H1 (cell line): ENCODE results near the gene AWAT1. TPM values are rescaled to one million over a fixed set of nuclear protein-coding genes. Genes with fewer than 3 reads are reported as not detected.

Experiments used
- HDAC2 ChIP-seq, 2 experiments: fragments of 300-600 bp in 1 of 2; sonication (generic) in 1 of 2; IDR thresholded peaks; 2 replicates each; pipeline ENCODE4 v1.6.1; 2011 to 2012; ENCODE audit warnings: low read depth in 2 of 2, low read length in 2 of 2, mild to moderate bottlenecking in 2 of 2, moderate library complexity in 2 of 2, borderline replicate concordance in 1 of 2, inconsistent platforms in 1 of 2
- JUND ChIP-seq: IDR thresholded peaks from 2 replicates; pipeline ENCODE4 v1.6.1; 2011; ENCODE audit warnings: mild to moderate bottlenecking, improper control_type of control experiment, low read length
- KDM1A ChIP-seq: fragments of 200-600, 300-600 bp; sonication (generic); IDR thresholded peaks from 2 replicates; pipeline ENCODE4 v1.7.1; 2016; ENCODE audit warnings: mild to moderate bottlenecking, low read length, borderline replicate concordance
- KDM4A ChIP-seq: IDR thresholded peaks from one replicate; pipeline ENCODE4 v1.7.1; 2012; ENCODE audit warnings: low read depth, mild to moderate bottlenecking, moderate library complexity, low read length, inconsistent platforms; ENCODE audit not compliant: severe bottlenecking
- KDM5A ChIP-seq: fragments of 200-600 bp; IDR thresholded peaks from 2 replicates; pipeline ENCODE4 v1.7.1; 2012; ENCODE audit warnings: mild to moderate bottlenecking, low read length, inconsistent platforms, mixed read lengths
- MAFK ChIP-seq: IDR thresholded peaks from 2 replicates; pipeline ENCODE4 v1.6.1; 2012; ENCODE audit warnings: low read depth, mild to moderate bottlenecking, improper control_type of control experiment, low read length
- RNF2 ChIP-seq: fragments of 200-900, 300-1000 bp; sonication (generic); IDR thresholded peaks from 2 replicates; pipeline ENCODE4 v1.7.1; 2016; ENCODE audit warnings: borderline replicate concordance, low read depth, mild to moderate bottlenecking, antibody characterized with exemption, low read length; ENCODE audit not compliant: poor library complexity, severe bottlenecking; ENCODE audit errors: missing control alignments
- SIX5 ChIP-seq: IDR thresholded peaks from 2 replicates; pipeline ENCODE4 v1.6.1; 2011; ENCODE audit warnings: mild to moderate bottlenecking, low read depth, low read length
- SP1 ChIP-seq: IDR thresholded peaks from 2 replicates; pipeline ENCODE4 v1.6.1; 2011; ENCODE audit warnings: low read depth, low read length
- SP2 ChIP-seq: IDR thresholded peaks from 2 replicates; pipeline ENCODE4 v1.6.1; 2012; ENCODE audit warnings: mild to moderate bottlenecking, low read length, inconsistent platforms
- TEAD4 ChIP-seq: IDR thresholded peaks from 2 replicates; pipeline ENCODE4 v1.6.1; 2012; ENCODE audit warnings: low read depth, low read length, inconsistent platforms, mixed read lengths
- YY1 ChIP-seq: IDR thresholded peaks from 2 replicates; pipeline ENCODE4 v1.6.1; 2011; ENCODE audit warnings: low read depth, mild to moderate bottlenecking, low read length
- polyA plus RNA-seq, 7 experiments: library from polyadenylated mRNA; depleted of rRNA in 3 of 7; stranded (reverse) in 5 of 7; unstranded in 2 of 7; fragments of >200 nt in 5 of 7; fragments of 200-250 nt in 2 of 7; gene quantifications; 1 replicate in 5 of 7; 2 replicates in 1 of 7; 4 replicates in 1 of 7; pipeline versions ENCODE4 v1.2.1 to v1.2.3, GENCODE V29; 2011 to 2013; ENCODE audit warnings: missing spikeins in 2 of 7, mixed read lengths in 2 of 7
- total RNA-seq: library from RNA; stranded (reverse); fragmentation: NEBNext Ultra II Directional; extraction: Animal tissue kit (Norgen Biotek cat#: 25700); gene quantifications from 2 replicates; pipeline ENCODE4 v1.2.1, GENCODE V29; 2021
- TF ChIP-seq, protein P1 (sequence below): fragments of 300-600 bp; sonication (generic); IDR thresholded peaks from 2 replicates; pipeline ENCODE4 v1.7.1; 2012; ENCODE audit warnings: low read length, moderate library complexity, mild to moderate bottlenecking, inconsistent platforms; ENCODE audit not compliant: insufficient replicate concordance

Gene AWAT1
- total and polyA plus RNA-seq, 2 of the 8 experiments (the other 6 are each of a cell fraction or from before 2014, with no cell fraction given), result not detected

DNA sequence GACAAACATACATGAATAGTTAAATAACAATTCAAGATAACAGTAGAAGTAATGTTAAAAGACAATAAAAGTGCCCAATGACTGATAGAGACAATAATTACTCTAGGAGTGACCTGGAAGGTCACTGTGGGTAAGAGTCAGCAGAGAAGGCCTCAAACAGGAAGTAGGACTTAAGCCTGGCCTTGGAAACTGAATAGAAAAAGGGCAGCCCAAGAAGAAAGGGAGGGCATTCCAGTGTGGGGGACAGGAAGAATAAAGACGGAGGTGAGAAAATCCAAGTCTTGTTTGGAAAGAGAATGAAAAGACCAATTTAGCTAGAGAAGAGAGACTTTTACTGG lies 19.6 kb downstream of the AWAT1 start (continued):
- TF ChIP-seq, protein P1, sequence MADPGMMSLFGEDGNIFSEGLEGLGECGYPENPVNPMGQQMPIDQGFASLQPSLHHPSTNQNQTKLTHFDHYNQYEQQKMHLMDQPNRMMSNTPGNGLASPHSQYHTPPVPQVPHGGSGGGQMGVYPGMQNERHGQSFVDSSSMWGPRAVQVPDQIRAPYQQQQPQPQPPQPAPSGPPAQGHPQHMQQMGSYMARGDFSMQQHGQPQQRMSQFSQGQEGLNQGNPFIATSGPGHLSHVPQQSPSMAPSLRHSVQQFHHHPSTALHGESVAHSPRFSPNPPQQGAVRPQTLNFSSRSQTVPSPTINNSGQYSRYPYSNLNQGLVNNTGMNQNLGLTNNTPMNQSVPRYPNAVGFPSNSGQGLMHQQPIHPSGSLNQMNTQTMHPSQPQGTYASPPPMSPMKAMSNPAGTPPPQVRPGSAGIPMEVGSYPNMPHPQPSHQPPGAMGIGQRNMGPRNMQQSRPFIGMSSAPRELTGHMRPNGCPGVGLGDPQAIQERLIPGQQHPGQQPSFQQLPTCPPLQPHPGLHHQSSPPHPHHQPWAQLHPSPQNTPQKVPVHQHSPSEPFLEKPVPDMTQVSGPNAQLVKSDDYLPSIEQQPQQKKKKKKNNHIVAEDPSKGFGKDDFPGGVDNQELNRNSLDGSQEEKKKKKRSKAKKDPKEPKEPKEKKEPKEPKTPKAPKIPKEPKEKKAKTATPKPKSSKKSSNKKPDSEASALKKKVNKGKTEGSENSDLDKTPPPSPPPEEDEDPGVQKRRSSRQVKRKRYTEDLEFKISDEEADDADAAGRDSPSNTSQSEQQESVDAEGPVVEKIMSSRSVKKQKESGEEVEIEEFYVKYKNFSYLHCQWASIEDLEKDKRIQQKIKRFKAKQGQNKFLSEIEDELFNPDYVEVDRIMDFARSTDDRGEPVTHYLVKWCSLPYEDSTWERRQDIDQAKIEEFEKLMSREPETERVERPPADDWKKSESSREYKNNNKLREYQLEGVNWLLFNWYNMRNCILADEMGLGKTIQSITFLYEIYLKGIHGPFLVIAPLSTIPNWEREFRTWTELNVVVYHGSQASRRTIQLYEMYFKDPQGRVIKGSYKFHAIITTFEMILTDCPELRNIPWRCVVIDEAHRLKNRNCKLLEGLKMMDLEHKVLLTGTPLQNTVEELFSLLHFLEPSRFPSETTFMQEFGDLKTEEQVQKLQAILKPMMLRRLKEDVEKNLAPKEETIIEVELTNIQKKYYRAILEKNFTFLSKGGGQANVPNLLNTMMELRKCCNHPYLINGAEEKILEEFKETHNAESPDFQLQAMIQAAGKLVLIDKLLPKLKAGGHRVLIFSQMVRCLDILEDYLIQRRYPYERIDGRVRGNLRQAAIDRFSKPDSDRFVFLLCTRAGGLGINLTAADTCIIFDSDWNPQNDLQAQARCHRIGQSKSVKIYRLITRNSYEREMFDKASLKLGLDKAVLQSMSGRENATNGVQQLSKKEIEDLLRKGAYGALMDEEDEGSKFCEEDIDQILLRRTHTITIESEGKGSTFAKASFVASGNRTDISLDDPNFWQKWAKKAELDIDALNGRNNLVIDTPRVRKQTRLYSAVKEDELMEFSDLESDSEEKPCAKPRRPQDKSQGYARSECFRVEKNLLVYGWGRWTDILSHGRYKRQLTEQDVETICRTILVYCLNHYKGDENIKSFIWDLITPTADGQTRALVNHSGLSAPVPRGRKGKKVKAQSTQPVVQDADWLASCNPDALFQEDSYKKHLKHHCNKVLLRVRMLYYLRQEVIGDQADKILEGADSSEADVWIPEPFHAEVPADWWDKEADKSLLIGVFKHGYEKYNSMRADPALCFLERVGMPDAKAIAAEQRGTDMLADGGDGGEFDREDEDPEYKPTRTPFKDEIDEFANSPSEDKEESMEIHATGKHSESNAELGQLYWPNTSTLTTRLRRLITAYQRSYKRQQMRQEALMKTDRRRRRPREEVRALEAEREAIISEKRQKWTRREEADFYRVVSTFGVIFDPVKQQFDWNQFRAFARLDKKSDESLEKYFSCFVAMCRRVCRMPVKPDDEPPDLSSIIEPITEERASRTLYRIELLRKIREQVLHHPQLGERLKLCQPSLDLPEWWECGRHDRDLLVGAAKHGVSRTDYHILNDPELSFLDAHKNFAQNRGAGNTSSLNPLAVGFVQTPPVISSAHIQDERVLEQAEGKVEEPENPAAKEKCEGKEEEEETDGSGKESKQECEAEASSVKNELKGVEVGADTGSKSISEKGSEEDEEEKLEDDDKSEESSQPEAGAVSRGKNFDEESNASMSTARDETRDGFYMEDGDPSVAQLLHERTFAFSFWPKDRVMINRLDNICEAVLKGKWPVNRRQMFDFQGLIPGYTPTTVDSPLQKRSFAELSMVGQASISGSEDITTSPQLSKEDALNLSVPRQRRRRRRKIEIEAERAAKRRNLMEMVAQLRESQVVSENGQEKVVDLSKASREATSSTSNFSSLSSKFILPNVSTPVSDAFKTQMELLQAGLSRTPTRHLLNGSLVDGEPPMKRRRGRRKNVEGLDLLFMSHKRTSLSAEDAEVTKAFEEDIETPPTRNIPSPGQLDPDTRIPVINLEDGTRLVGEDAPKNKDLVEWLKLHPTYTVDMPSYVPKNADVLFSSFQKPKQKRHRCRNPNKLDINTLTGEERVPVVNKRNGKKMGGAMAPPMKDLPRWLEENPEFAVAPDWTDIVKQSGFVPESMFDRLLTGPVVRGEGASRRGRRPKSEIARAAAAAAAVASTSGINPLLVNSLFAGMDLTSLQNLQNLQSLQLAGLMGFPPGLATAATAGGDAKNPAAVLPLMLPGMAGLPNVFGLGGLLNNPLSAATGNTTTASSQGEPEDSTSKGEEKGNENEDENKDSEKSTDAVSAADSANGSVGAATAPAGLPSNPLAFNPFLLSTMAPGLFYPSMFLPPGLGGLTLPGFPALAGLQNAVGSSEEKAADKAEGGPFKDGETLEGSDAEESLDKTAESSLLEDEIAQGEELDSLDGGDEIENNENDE, result no peak
- TF ChIP-seq KDM4A, result no peak
- no peak for TF ChIP-seq KDM1A
- TF ChIP-seq JUND, result no peak
- TF ChIP-seq KDM5A, result no peak
- no peak for TF ChIP-seq SIX5
- no peak for TF ChIP-seq RNF2
- TF ChIP-seq HDAC2 (IDR thresholded peaks at IDR 0.05; ENCODE audit: borderline replicate concordance in 1 of 2, low read depth in 2 of 2, low read length in 2 of 2), result no peak
- TF ChIP-seq YY1, result no peak
- no peak for TF ChIP-seq TEAD4
- no peak for TF ChIP-seq MAFK
- no peak for TF ChIP-seq SP1
- TF ChIP-seq SP2, result no peak
